Measurements from ENCODE around the gene OBI1. TPM values are rescaled to one million over a fixed set of nuclear protein-coding genes. Genes with fewer than 3 reads are reported as not detected.

The OBI1 gene
- total and polyA plus RNA-seq, 3 donors from 2014 or later: 14.8 to 27.9 (median 26.8) TPM

GRCh38 chr13:78598116-78598781 is 60.7 kb downstream of the OBI1 start:
- intact Hi-C loops (cut with DNase I; ENCODE audit: low total_unique reads): no loop called here

GRCh38 chr13:78597602-78597932 is 61.4 kb downstream of the OBI1 start:
- no peak overlapping the region for H3K4me3 ChIP-seq
- DNase-seq: no peak
- peaks cover 8% of the 10 kb centered on the region for H3K27me3 ChIP-seq
- H3K36me3 ChIP-seq (ENCODE audit: low read depth, missing control alignments): no peaks in the 10 kb centered on the region
- WGBS, 2 donors: 17 to 21% methylated on average over 7 of the region's 7 CpGs
- intact Hi-C loops (cut with DNase I; ENCODE audit: low total_unique reads): no loop called here
- TF ChIP-seq POLR2A (IDR thresholded peaks at IDR 0.05) (no peak), CTCF (IDR thresholded peaks at IDR 0.05) (no peak)
- no peak overlapping the region for H3K27ac ChIP-seq
- H3K9me3 ChIP-seq: no peaks in the 10 kb centered on the region
- H3K4me1 ChIP-seq: no peaks in the 10 kb centered on the region

More at GRCh38 chr13:78598116-78598781, 60.7 kb downstream of the OBI1 start:
- no peak overlapping the region for H3K4me3 ChIP-seq
- 26 to 43% methylated on average over 3 of the region's 3 CpGs for WGBS, 2 donors
- no peaks in the 10 kb centered on the region for H3K4me1 ChIP-seq
- no peak overlapping the region for H3K27ac ChIP-seq
- DNase-seq: no peak
- no peak for TF ChIP-seq CTCF (IDR thresholded peaks at IDR 0.05)
- TF ChIP-seq POLR2A (IDR thresholded peaks at IDR 0.05): no peak
- no peaks in the 10 kb centered on the region for H3K36me3 ChIP-seq (ENCODE audit: low read depth, missing control alignments)
- no peaks in the 10 kb centered on the region for H3K9me3 ChIP-seq
- H3K27me3 ChIP-seq: peaks cover 8% of the 10 kb centered on the region

GRCh38 chr13:78596736-78597601 is 62.0 kb downstream of the OBI1 start:
- Histone ChIP-seq H3K9me3 (no peaks in the 10 kb centered on the region), H3K27me3 (peaks cover 8% of the 10 kb centered on the region), H3K4me1 (no peaks in the 10 kb centered on the region), H3K27ac (no peak overlapping the region), H3K36me3 (ENCODE audit: low read depth, missing control alignments) (no peaks in the 10 kb centered on the region), H3K4me3 (peak overlapping the region; percentile 46 to 56)
- TF ChIP-seq CTCF (IDR thresholded peaks at IDR 0.05) (no peak), POLR2A (IDR thresholded peaks at IDR 0.05) (no peak)
- 10 to 11% methylated on average over 47 to 50 of the region's 50 CpGs for WGBS, 2 donors
- intact Hi-C loops (cut with DNase I; ENCODE audit: low total_unique reads): no loop called here
- no peak for DNase-seq

GRCh38 chr13:78596399-78596735 is 62.6 kb downstream of the OBI1 start:
- Histone ChIP-seq H3K4me3 (peak overlapping the region; percentile 46 to 56), H3K27me3 (peaks cover 8% of the 10 kb centered on the region), H3K27ac (no peak overlapping the region), H3K9me3 (no peaks in the 10 kb centered on the region), H3K4me1 (no peaks in the 10 kb centered on the region), H3K36me3 (ENCODE audit: low read depth, missing control alignments) (no peaks in the 10 kb centered on the region)
- DNase-seq: no peak
- WGBS, 2 donors: 3 to 4% methylated on average over 9 to 21 of the region's 22 CpGs
- intact Hi-C loops (cut with DNase I; ENCODE audit: low total_unique reads): no loop called here
- TF ChIP-seq POLR2A (IDR thresholded peaks at IDR 0.05): no peak
- TF ChIP-seq CTCF (IDR thresholded peaks at IDR 0.05): no peak
